KOPT-K1 (cell line): Measurements from ENCODE around the gene IFT122.

Source experiments
- H3K27ac ChIP-seq: fragments of 200-600 bp; sonication (generic); 2 replicates; pipeline ENCODE4 v1.5.1; 2016; ENCODE audit warnings: antibody characterized with exemption, mild to moderate bottlenecking, low read depth, low read length; ENCODE audit not compliant: poor library complexity, severe bottlenecking
- H3K36me3 ChIP-seq: fragments of 200-600 bp; sonication (generic); 2 replicates; pipeline ENCODE4 v1.5.1; 2017; ENCODE audit warnings: antibody characterized with exemption, mild to moderate bottlenecking, low read length, moderate library complexity; ENCODE audit not compliant: insufficient read depth
- H3K9me3 ChIP-seq: fragments of 200-600 bp; sonication (generic); 2 replicates; pipeline ENCODE4 v1.5.1; 2017; ENCODE audit warnings: antibody characterized with exemption, low read length, mild to moderate bottlenecking; ENCODE audit not compliant: insufficient read depth, poor library complexity, severe bottlenecking

The IFT122 gene

GRCh38 chr3:129441215-129441614 is 1.2 kb downstream of the IFT122 start:
- Histone ChIP-seq H3K9me3 (no peaks in the 10 kb centered on the region), H3K36me3 (peaks cover 20% of the 10 kb centered on the region), H3K27ac (peak overlapping the region; percentile 98)

GRCh38 chr3:129441782-129442181 is 1.8 kb downstream of the IFT122 start:
- Histone ChIP-seq H3K9me3 (no peaks in the 10 kb centered on the region), H3K27ac (peak overlapping the region; percentile 98), H3K36me3 (peaks cover 14% of the 10 kb centered on the region)

GRCh38 chr3:129442486-129442885 is 2.5 kb downstream of the IFT122 start:
- H3K36me3 ChIP-seq = peaks cover 7% of the 10 kb centered on the region
- no peaks in the 10 kb centered on the region for H3K9me3 ChIP-seq
- no peak overlapping the region for H3K27ac ChIP-seq

GRCh38 chr3:129442947-129443346 is 2.9 kb downstream of the IFT122 start:
- peaks cover 3% of the 10 kb centered on the region for H3K36me3 ChIP-seq
- H3K9me3 ChIP-seq = no peaks in the 10 kb centered on the region
- H3K27ac ChIP-seq = no peak overlapping the region

GRCh38 chr3:129445471-129445870 is 5.4 kb downstream of the IFT122 start:
- H3K36me3 ChIP-seq = 0 out of 2 replicates have a peak, but pooled peaks cover 3% of the 10 kb centered on the region
- no peaks in the 10 kb centered on the region for H3K9me3 ChIP-seq
- no peak overlapping the region for H3K27ac ChIP-seq

GRCh38 chr3:129446926-129447325 is 6.9 kb downstream of the IFT122 start:
- H3K9me3 ChIP-seq = no peaks in the 10 kb centered on the region
- H3K36me3 ChIP-seq = peaks cover 11% of the 10 kb centered on the region
- no peak overlapping the region for H3K27ac ChIP-seq

- Histone ChIP-seq H3K36me3 (peaks cover 25% of the 10 kb centered on the region), H3K27ac (no peak overlapping the region), H3K9me3 (no peaks in the 10 kb centered on the region)
Observed at GRCh38 chr3:129448186-129448895, 8.3 kb downstream of the IFT122 start.

GRCh38 chr3:129449279-129450115 is 9.5 kb downstream of the IFT122 start:
- Histone ChIP-seq H3K36me3 (peaks cover 33% of the 10 kb centered on the region), H3K9me3 (no peaks in the 10 kb centered on the region), H3K27ac (no peak overlapping the region)

- Histone ChIP-seq H3K9me3 (no peaks in the 10 kb centered on the region), H3K36me3 (peaks cover 60% of the 10 kb centered on the region), H3K27ac (no peak overlapping the region)
Observed at GRCh38 chr3:129453732-129454131, 13.7 kb downstream of the IFT122 start.

- Histone ChIP-seq H3K9me3 (no peaks in the 10 kb centered on the region), H3K36me3 (peaks cover 50% of the 10 kb centered on the region), H3K27ac (no peak overlapping the region)
Observed at GRCh38 chr3:129460155-129460554, 20.1 kb downstream of the IFT122 start.

- peaks cover 48% of the 10 kb centered on the region for H3K36me3 ChIP-seq
- no peaks in the 10 kb centered on the region for H3K9me3 ChIP-seq
- no peak overlapping the region for H3K27ac ChIP-seq
Observed at GRCh38 chr3:129460572-129460971, 20.5 kb downstream of the IFT122 start.

- Histone ChIP-seq H3K36me3 (peaks cover 45% of the 10 kb centered on the region), H3K27ac (no peak overlapping the region), H3K9me3 (no peaks in the 10 kb centered on the region)
Observed at GRCh38 chr3:129461022-129461421, 21.0 kb downstream of the IFT122 start.

GRCh38 chr3:129461461-129462146 is 21.6 kb downstream of the IFT122 start:
- peaks cover 41% of the 10 kb centered on the region for H3K36me3 ChIP-seq

GRCh38 chr3:129462361-129462968 is 22.4 kb downstream of the IFT122 start:
- H3K9me3 ChIP-seq = no peaks in the 10 kb centered on the region
- peaks cover 41% of the 10 kb centered on the region for H3K36me3 ChIP-seq
- no peak overlapping the region for H3K27ac ChIP-seq

More at GRCh38 chr3:129461461-129462146, 21.6 kb downstream of the IFT122 start:
- Histone ChIP-seq H3K9me3 (no peaks in the 10 kb centered on the region), H3K27ac (no peak overlapping the region)

GRCh38 chr3:129463094-129463493 is 23.1 kb downstream of the IFT122 start:
- Histone ChIP-seq H3K27ac (no peak overlapping the region), H3K9me3 (no peaks in the 10 kb centered on the region), H3K36me3 (peaks cover 48% of the 10 kb centered on the region)
